Spleen (tissue), 11 donors: ENCODE data around the gene HSPA1B. TPM values are rescaled to one million over a fixed set of nuclear protein-coding genes. Genes with fewer than 3 reads are reported as not detected.
"Not testable (repeated sequence)": the region's sequence is repeated elsewhere in the genome, so short reads cannot be mapped to it uniquely, and the experiment has no call there.

Source experiments
- DNase-seq: peaks from one replicate; pipeline ENCODE4 v3.0.0-alpha.2; 2020
- H3K27ac ChIP-seq, 8 donors: fragments of 200-600 bp; sonication (generic) in 7 of 8; 1 replicate in 4 of 8; 2 replicates in 4 of 8; pipeline versions ENCODE4 v1.5.0 to v1.8.0; 2016 to 2021; ENCODE audit warnings: inconsistent platforms in 4 of 8, mild to moderate bottlenecking in 4 of 8, moderate library complexity in 1 of 8
- H3K27me3 ChIP-seq, 7 donors: fragments of 200-600 bp; sonication (generic) in 6 of 7; replicated peaks in 1 of 7; 1 replicate in 4 of 7; 2 replicates in 3 of 7; pipeline versions ENCODE4 v1.5.0 to v1.8.0; 2016 to 2021; ENCODE audit warnings: inconsistent platforms in 3 of 7, mild to moderate bottlenecking in 1 of 7
- H3K36me3 ChIP-seq, 6 donors: fragments of 200-600 bp; sonication (generic) in 5 of 6; 1 replicate in 4 of 6; 2 replicates in 2 of 6; pipeline versions ENCODE4 v1.5.0 to v1.8.0; 2016 to 2021; ENCODE audit warnings: inconsistent platforms in 2 of 6
- H3K4me1 ChIP-seq, 6 donors: fragments of 200-600 bp; sonication (generic) in 5 of 6; 1 replicate in 3 of 6; 2 replicates in 3 of 6; pipeline versions ENCODE4 v1.5.0 to v1.8.0; 2016 to 2021; ENCODE audit warnings: inconsistent platforms in 3 of 6
- H3K4me3 ChIP-seq, 8 donors: fragments of 200-600 bp; sonication (generic) in 7 of 8; 1 replicate in 4 of 8; 2 replicates in 4 of 8; pipeline versions ENCODE4 v1.5.0 to v1.8.0; 2016 to 2021; ENCODE audit warnings: inconsistent platforms in 4 of 8, mild to moderate bottlenecking in 4 of 8, moderate library complexity in 2 of 8
- H3K9me3 ChIP-seq, 8 donors: fragments of 200-600 bp; sonication (generic) in 7 of 8; 1 replicate in 4 of 8; 2 replicates in 4 of 8; pipeline versions ENCODE4 v1.5.0 to v1.8.0; 2016 to 2021; ENCODE audit warnings: inconsistent platforms in 4 of 8
- CTCF ChIP-seq, 11 experiments: fragments of 200-600 bp in 7 of 11; fragments of 450-650 bp in 4 of 11; sonication (generic) in 4 of 11; IDR thresholded peaks in 8 of 11; conservative IDR thresholded peaks in 3 of 11; 1 replicate in 7 of 11; 2 replicates in 4 of 11; pipeline versions ENCODE4 v1.4.0 to v1.8.0; 2016 to 2021; ENCODE audit warnings: antibody characterized with exemption in 11 of 11, inconsistent platforms in 4 of 11, mild to moderate bottlenecking in 1 of 11
- POLR2A ChIP-seq, 3 donors: fragments of 450-650 bp; IDR thresholded peaks; one replicate each; pipeline ENCODE4 v1.5.1; 2017; ENCODE audit warnings: antibody characterized with exemption in 3 of 3, mild to moderate bottlenecking in 1 of 3
- POLR2AphosphoS5 ChIP-seq, 3 donors: sonication (generic); formaldehyde crosslinking; IDR thresholded peaks; one replicate each; pipeline ENCODE4 v1.5.1; 2017; ENCODE audit warnings: antibody characterized with exemption in 3 of 3
- WGBS, 5 donors: extraction: QIAGEN DNeasy Blood & Tissue Kit in 3 of 5; methylation state at CpG; one replicate each; pipeline versions ENCODE4 v1.1.5 to v1.1.7; 2013 to 2018; 5-methylcytosine and 5-hydroxymethylcytosine counted together
- intact Hi-C: fragments of 100-400 bp; cut with DNase I; formaldehyde crosslinking; loops from one replicate; pipeline ENCODE4 v1.15.0; 2023; ENCODE audit warnings: low total_unique reads
- polyA plus RNA-seq, 3 donors: library from polyadenylated mRNA; stranded (reverse); fragments of 200-250 nt; gene quantifications; one replicate each; pipeline ENCODE4 v1.2.1, GENCODE V29; 2013
- total RNA-seq, 7 donors: library from RNA; depleted of rRNA in 3 of 7; stranded (reverse); fragments of >200 nt in 3 of 7; fragmentation: NEBNext Ultra II Directional in 4 of 7; extraction: Animal tissue kit (Norgen Biotek cat#: 25700) in 4 of 7; gene quantifications; one replicate each; pipeline versions ENCODE4 v1.1.0 to v1.2.1, GENCODE V29; 2016 to 2021
- donor health status: healthy with polysubstance abuse.
- donor health status: DM: no; HTN: no; CAD: no; lungs with moderate emphysema.
- donor health status: DM: no; HTN: no; CAD: no.
- donor health status: Bipolar disorder and iron deficiency.
- donor health status: healthy.
- donor health status: DM: no; HTN: no; CAD: no.
- donor health status: DM: yes; HTN: yes; CAD: no.

HSPA1B gene
- total and polyA plus RNA-seq, 10 donors: 7.4 to 372 (median 43.9) TPM

- Histone ChIP-seq H3K4me1 (no peaks in the 10 kb centered on the region), H3K4me3 (no peak overlapping the region), H3K27me3 (no peaks in the 10 kb centered on the region), H3K36me3 (peaks cover 0 to 8% (median 0%) of the 10 kb centered on the region in 6 donors), H3K9me3 (no peaks in the 10 kb centered on the region), H3K27ac (no peak overlapping the region)
- WGBS, 5 donors: 94 to 100% (median 96%) methylated on average over 2 of the region's 2 CpGs
- intact Hi-C loops: no loop called here
- DNase-seq: no peak
- TF ChIP-seq POLR2AphosphoS5 (IDR thresholded peaks at IDR 0.05): no peak
- no peak for TF ChIP-seq CTCF (IDR thresholded peaks at IDR 0.05 in 8 of 11, conservative IDR thresholded peaks at IDR 0.05 in 3 of 11)
- TF ChIP-seq POLR2A (IDR thresholded peaks at IDR 0.05): no peak
Observed at GRCh38 chr6:31850765-31851484, 23.4 kb downstream of the HSPA1B start.

- Histone ChIP-seq H3K4me1 (no peaks in the 10 kb centered on the region), H3K9me3 (no peaks in the 10 kb centered on the region), H3K27me3 (no peaks in the 10 kb centered on the region), H3K4me3 (no peak overlapping the region), H3K27ac (no peak overlapping the region), H3K36me3 (peaks cover 0 to 10% (median 0%) of the 10 kb centered on the region in 6 donors)
- TF ChIP-seq POLR2AphosphoS5 (IDR thresholded peaks at IDR 0.05) (no peak), POLR2A (IDR thresholded peaks at IDR 0.05) (no peak), CTCF (IDR thresholded peaks at IDR 0.05 in 8 of 11, conservative IDR thresholded peaks at IDR 0.05 in 3 of 11) (no peak)
- WGBS, 5 donors: 84 to 96% (median 92%) methylated on average over 2 of the region's 2 CpGs
- no peak for DNase-seq
- intact Hi-C loops: no loop called here
Observed at GRCh38 chr6:31851485-31851832, 23.9 kb downstream of the HSPA1B start.

- H3K9me3 ChIP-seq, H3K4me3 ChIP-seq, H3K27ac ChIP-seq, H3K27me3 ChIP-seq, DNase-seq, H3K4me1 ChIP-seq, intact Hi-C loops: not testable (repeated sequence)
- peaks cover 0 to 17% (median 2%) of the 10 kb centered on the region in 6 donors for H3K36me3 ChIP-seq
- WGBS, 5 donors: 90 to 93% (median 91%) methylated on average over 25 to 35 of the region's 35 CpGs
Observed at GRCh38 chr6:31851980-31852718, 24.6 kb downstream of the HSPA1B start.

- H3K36me3 ChIP-seq: peaks cover 3 to 59% (median 39%) of the 10 kb centered on the region in 6 donors
- H3K4me1 ChIP-seq: peaks cover 8 to 20% (median 10%) of the 10 kb centered on the region in 6 donors
- DNase-seq, H3K27me3 ChIP-seq, H3K9me3 ChIP-seq, H3K4me3 ChIP-seq, intact Hi-C loops, H3K27ac ChIP-seq: not testable (repeated sequence)
- 91 to 97% (median 95%) methylated on average over 8 of the region's 8 CpGs for WGBS, 5 donors
Observed at GRCh38 chr6:31857774-31858173, 30.2 kb downstream of the HSPA1B start.

- Histone ChIP-seq H3K4me1 (peaks cover 9 to 27% (median 17%) of the 10 kb centered on the region in 6 donors), H3K4me3 (no peak overlapping the region), H3K9me3 (no peaks in the 10 kb centered on the region), H3K27me3 (no peaks in the 10 kb centered on the region), H3K27ac (no peak overlapping the region), H3K36me3 (peaks cover 3 to 59% (median 39%) of the 10 kb centered on the region in 6 donors)
- WGBS, 5 donors: 85 to 95% (median 94%) methylated on average over 8 of the region's 8 CpGs
- intact Hi-C loops: no loop called here
- TF ChIP-seq POLR2AphosphoS5 (IDR thresholded peaks at IDR 0.05) (no peak), CTCF (IDR thresholded peaks at IDR 0.05 in 8 of 11, conservative IDR thresholded peaks at IDR 0.05 in 3 of 11) (no peak), POLR2A (IDR thresholded peaks at IDR 0.05) (no peak)
- DNase-seq: no peak
Observed at GRCh38 chr6:31858707-31859106, 31.2 kb downstream of the HSPA1B start.
